SK-N-MC (cell line): ENCODE data around the gene BCL2L13.

Experiments
- EZH2 ChIP-seq: fragments of 200-600 bp; sonication (generic); IDR thresholded peaks from one replicate; pipeline ENCODE4 v1.6.1; 2017; ENCODE audit warnings: antibody characterized with exemption
- FOXP2 ChIP-seq: optimal IDR thresholded peaks from 2 replicates; pipeline ENCODE3; 2011; ENCODE audit warnings: mild to moderate bottlenecking, moderate library complexity; ENCODE audit not compliant: insufficient read depth; ENCODE audit errors: extremely low read length, control extremely low read depth
- POLR2AphosphoS5 ChIP-seq: IDR thresholded peaks from 2 replicates; pipeline ENCODE4 v1.6.1; 2012; ENCODE audit warnings: mild to moderate bottlenecking, low read depth, low read length, borderline replicate concordance

DNA sequence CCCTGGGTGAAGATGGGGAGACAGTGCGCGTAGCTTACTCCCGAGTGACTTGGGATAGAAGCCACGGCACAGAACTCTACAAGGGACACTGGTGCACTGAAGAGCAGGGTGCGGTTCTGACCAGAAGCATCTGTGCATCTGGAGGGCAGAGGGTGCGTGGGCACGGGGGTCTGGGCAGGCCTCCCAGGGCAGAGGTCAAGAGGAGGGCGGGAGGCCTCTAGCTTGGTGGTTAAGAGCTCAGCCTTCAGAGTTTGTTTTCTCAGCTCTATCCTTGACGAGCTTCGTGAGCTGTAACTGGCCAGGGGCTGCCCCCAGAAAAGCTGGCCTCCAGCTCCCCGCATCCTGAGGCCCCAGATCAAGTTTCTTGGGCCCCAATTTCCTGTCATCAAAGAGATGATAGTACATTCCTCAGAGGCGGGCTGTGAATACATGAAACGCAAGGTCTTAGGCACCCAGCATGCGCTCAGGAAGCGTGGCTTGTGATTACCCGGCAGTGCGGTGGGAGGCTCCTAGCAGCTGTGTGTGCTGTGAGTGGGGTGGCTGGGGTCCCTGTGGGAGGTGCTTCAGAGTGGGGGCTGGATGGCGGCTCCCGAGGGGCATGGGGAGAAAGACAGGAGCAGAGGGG lies 141.7 kb downstream of the BCL2L13 start:
- TF ChIP-seq POLR2AphosphoS5 (no peak), EZH2 (no peak), FOXP2 (no peak)
